ENCODE results near the gene GNG13.
"Not testable (repeated sequence)": the region's sequence is repeated elsewhere in the genome, so short reads cannot be mapped to it uniquely, and the experiment has no call there.

The GNG13 gene

GRCh38 chr16:831571-832413, 31.3 kb upstream of the GNG13 start:
- no peak for DNase-seq

DNA sequence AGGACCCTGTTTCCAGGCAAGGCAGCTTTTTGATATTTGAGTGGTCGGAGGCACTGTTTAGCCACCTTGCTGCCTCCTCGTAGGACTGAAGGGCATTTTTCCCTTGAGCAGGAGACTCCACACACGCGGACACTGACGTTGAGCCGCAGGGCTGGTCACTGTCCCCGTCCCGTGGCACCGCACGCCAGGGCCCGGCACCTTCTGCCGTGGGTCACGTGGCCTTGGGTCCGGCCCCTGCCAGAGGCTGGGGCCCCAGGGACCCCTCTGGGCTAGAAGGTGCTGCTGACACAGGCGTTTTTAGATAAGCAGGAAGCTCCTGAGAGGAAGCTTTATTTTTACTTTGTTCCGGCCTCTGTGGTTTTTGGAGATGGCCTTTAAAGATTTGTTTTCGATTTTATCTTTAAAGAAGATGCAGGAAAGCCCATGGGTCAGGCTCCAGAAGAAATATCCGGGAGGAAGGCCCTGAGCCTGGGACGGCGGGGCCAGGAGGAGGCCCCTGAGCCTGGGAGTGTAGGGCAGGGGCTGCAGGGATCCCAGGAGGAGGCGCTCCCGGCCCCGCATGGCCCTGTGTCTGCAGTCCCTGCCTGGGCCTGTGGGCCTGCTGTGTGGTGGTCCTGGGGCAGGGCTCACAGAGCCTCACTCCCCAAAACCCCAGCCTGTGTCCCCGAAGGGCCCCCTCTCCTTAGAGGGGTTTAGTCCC, 30.5 kb upstream of the GNG13 start:
- DNase-seq, result no peak

DNA sequence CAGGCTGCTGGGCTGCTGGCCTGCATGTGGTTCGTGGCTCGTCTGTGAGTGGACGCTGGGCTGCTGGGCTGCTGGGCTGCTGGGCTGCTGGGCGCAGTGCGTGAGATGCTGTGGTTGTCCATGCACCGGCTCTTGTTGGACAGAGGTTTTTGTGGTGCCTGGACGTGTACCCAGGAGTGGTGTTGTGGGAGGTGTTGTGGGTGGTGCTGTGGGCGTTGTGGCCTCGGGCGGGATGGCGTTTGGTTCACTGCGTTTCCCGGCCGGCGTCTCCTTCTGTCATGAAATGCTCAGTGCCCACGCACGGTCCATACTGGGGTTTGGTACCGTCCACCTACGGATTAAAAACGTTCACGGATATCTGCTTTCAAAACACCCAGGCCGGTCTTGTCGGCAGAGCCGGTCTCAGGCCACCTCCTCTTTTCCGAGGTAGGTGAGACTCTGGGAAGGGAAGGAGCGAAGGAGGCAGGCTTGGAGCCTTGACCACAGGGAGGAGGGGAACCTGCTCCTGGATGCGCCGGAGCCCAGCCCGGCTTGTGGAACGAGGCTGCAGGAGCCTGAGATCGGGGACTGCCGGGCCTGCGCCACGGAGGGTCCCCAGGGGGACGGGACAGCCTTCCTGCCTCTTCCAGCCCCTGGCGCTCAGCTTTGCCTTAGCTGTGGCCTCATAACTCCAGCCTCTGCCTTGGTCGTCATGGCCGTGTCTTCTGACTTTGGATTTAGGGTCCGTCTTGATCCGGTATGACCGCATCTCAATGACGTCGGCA, 29.8 kb upstream of the GNG13 start:
- DNase-seq, result no peak

- no peak for DNase-seq
These were observed 28.4 kb upstream of the GNG13 start for GRCh38 chr16:828891-829290.

DNA sequence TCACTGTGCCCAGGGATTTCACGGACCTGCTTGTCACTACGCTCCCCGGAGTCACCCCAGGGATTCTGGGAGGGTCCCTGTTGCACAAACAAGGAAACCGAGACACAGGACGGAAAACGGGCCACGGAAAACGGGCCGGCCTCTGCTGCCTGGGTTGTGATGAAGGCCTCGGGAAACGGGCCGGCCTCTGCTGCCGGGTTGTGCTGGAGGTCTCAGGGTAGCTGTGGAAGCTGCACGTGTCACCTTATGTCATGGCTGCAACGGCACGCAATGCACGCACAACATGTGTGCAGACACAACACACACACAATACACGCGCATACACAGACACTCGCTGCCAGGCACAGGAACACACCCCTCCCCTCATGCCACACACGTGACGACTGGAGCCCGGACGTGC, 27.0 kb upstream of the GNG13 start:
- DNase-seq, result no peak

- no peak for DNase-seq
These were observed 25.0 kb upstream of the GNG13 start for GRCh38 chr16:825341-826061.

- no peak for DNase-seq
These were observed 24.1 kb upstream of the GNG13 start for GRCh38 chr16:824601-825000.

- no peak for DNase-seq
These were observed 23.7 kb upstream of the GNG13 start for GRCh38 chr16:824194-824593.

DNA sequence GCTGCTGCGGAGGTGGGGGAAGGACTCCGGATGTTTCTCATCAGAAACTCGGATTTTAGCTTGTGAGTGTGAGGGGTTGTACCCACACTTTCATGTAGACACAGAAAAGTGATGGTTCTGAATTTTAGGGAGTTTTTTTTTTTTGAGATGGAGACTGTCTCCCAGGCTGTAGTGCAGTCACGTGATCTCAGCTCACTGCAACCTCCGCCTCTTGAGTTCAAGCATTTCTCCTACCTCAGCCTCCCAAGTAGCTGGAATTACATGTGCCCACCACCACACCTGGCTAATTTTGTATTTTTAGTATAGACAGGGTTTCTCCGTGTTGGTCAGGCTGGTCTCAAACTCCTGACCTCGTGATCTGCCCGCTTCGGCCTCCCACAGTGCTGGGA, 22.4 kb upstream of the GNG13 start:
- no peak for DNase-seq

DNA sequence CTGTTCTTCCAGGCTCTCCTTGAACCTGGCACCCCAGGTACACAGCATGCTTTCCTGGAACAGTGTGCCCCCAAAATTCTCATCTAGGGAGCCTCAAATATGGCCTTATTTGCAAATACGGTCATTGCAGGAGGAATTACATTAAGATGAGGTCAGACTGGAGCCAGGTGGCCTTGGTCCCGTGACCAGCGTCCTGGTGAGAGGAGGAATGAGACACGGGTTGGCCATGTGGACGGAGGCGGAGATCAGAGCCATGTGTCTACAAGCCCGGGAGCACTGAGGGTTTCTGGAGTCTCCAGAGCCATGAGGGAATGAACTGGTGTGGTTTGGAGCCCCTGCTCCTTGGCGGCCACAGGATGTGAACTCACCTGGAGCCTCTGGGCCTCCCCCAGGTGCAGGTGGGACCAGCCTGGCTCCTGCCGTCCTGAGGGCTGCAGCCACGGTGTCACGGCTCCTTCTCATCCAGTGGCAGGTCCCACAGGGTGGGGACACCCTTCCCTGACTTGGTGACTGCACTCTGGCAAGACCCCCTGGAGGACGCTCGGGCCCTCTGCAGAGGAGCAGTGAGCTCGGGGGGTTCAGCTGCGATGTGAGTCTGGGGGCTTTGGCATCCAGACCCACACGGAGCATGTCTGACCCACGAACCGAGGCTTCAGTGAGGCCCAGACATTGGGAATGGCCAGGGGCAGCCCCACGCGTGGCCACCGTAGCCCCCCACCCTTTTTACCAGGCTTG, 21.8 kb upstream of the GNG13 start:
- no peak for DNase-seq

GRCh38 chr16:821751-822150, 21.2 kb upstream of the GNG13 start:
- DNase-seq, result no peak

DNA sequence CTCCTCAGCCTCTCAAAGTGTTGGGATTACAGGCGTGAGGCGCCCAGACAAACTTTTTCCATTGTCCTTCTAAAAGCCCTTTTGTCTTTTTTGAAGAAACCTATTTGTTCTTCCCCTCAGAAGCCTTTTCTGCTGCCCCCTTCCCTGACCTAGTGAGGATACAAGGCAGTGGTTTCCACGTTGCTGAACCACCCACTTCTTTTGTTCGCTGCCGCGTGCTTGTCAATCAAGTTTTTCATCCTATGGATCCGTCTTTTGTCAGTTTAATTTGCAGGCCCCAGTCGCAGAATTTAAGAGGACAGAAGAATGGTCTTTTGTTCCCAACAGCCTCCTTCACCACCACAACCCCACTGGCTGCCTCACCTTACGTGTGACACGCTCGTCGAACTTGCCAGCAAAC, 20.2 kb upstream of the GNG13 start:
- DNase-seq, result no peak

DNA sequence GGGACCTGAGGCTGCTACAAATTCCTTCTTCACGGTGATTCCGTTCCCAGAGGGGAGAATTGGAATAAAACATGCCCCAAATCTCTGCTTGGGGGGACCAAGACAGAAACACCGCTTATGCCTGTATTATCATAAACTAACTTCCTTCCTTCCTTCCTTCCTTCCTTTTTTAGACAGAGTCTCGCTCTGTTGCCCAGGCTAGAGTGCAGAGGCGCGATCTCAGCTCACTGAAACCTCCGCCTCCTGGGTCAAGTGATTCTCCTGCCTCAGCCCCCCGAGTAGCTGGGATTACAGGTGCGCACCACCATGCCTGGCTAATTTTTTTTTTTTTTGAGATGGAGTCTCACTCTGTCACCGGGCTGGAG, 19.5 kb upstream of the GNG13 start:
- not testable (repeated sequence) for DNase-seq

DNA sequence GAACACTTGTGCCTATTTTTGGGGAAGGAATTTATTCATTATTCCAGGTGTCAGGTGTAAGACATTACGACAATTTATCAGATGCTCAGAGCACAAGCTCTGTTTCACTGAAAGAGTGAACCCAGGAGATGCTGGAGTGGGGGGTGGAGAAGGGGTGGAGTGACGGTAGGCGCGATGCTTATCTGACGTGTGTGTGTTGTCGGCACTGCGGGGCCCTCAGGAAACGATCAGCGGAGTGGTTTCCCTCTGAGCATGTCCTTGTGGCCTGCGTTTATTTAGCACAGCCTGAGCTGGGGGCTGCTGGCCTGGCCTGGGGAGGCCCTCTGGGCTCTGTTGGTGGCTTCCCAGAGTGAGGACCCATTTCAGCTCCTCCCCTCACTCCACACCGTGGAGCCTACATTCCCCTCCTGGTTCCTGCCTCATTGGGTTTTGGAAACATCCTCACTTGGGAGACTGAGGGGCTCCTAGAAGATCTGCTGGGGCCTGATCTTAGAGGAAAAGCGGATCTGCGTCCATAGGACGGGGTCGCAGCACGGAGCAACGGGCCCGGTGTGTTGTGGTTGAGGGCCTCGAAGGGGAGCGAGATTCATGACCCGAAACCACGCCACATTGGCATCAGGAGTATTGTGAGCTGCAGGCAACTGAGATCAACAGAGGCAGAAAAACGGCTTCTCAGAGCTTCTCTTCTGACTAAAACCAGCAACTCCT, 19.0 kb upstream of the GNG13 start:
- no peak for DNase-seq

DNA sequence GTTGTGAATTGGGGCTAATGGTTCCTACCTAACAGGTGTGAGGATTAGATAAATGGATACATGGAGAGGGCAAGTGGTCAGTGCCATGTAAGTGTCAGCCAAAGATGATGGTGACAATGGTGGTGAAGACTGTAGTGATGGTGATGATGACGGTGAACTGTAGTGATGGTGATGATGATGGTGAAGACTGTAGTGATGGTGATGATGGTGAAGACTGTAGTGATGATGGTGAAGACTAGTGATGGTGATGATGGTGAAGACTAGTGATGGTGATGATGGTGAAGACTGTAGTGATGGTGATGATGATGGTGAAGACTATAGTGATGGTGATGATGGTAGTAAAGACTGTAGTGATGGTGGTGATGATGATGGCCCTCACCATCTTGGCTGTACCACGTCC, 18.1 kb upstream of the GNG13 start:
- no peak for DNase-seq

- no peak for DNase-seq
These were observed 17.6 kb upstream of the GNG13 start for GRCh38 chr16:818132-818531.

DNA sequence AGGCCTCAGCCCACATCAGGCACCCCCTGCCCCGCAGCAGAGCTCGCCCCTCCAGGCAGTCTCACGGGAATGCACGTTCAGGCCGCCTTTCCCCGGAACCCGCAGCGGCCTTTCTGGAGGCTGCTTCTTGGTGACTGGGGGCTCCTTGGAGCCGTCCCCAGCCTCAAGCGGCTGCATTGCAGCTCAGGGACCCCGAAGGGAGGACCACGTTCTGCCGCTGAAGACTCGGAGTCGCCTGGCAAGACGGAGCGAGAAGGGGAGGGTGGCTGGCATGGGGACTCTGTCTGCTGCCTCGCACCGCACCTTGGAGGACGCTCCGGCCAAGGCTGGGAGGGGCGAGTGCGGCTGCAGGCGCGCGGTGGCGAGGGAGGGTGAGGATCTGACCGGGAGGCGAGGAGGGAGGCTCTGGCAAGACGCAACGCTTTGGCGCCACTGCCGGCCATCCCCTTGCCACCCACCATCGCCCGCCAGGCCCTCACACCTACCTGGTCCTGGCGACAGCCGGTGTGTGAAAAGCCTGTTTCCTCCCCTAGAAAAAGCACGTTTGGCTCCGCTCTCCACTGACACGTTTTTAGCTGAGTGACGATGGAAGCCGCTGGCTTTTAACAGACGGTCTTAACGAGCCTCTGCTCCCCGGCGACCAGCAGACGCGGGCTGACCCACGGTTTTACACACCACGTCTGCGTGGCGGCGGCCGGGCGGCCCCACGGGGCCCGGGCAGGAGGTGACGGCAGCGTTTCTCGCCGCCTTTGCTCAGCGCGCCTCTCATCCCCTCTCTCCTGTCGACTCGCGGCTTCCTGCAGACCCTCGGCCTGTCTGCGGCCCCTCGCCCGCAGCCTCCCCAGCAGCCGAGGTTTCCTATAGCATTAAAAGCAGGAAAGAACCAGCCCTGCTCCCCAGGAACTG, 16.7 kb upstream of the GNG13 start:
- DNase-seq, result no peak

GRCh38 chr16:815861-816260, 15.3 kb upstream of the GNG13 start:
- DNase-seq, result no peak

GRCh38 chr16:814974-815373, 14.4 kb upstream of the GNG13 start:
- DNase-seq, result no peak

DNA sequence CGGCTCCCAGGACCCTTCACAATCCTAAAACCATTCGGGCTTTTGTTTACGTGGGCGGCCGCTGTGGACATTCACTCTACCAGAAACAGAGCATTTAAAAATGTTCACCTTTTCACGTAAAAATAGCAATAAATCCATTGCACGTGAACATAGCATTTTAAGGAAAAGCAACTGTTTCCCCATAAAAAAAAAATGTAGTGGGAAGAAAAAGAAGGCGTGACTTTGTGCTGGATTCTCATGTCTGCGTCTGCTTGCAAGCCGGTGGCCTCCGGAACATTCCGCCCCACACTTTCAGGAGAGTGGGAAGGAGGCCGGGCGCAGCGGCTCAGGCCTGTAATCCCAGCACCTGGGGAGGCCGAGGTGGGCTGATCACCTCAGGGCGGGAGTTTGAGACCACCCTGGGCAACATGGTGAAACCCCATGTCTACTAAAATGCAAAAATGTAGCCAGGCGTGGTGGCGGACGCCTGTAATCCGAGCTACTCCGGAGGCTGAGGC, 13.4 kb upstream of the GNG13 start:
- DNase-seq, result no peak
